Kidney (tissue), 14 donors: ENCODE measurements around the gene F2RL2. TPM values are rescaled to one million over a fixed set of nuclear protein-coding genes. Genes with fewer than 3 reads are reported as not detected.

Source experiments
- DNase-seq, 5 donors: peaks; one replicate each; pipeline ENCODE4 v3.0.0-alpha.2; 2013 to 2020
- FAIRE-seq: peaks from 2 replicates; lab custom pipeline; 2012; peaks lifted over from hg19 to GRCh38; lab: Jason Lieb, UNC
- H3K27ac ChIP-seq, 2 donors: one replicate each; pipeline ENCODE4 v1.7.0; 2013; ENCODE audit warnings: low read depth in 2 of 2, low read length in 2 of 2, inconsistent platforms in 1 of 2
- H3K27me3 ChIP-seq: one replicate; pipeline ENCODE4 v1.7.1; 2013; ENCODE audit warnings: low read length, inconsistent platforms; ENCODE audit not compliant: control insufficient read depth, insufficient read depth
- H3K36me3 ChIP-seq, 3 donors: one replicate each; pipeline versions ENCODE4 v1.7.0 to v1.7.1; 2013; ENCODE audit warnings: low read length in 3 of 3, control low read depth in 1 of 3, inconsistent platforms in 1 of 3; ENCODE audit not compliant: insufficient read depth in 3 of 3, control insufficient read depth in 2 of 3
- H3K4me1 ChIP-seq, 3 donors: one replicate each; pipeline versions ENCODE4 v1.7.0 to v1.7.1; 2013; ENCODE audit warnings: low read length in 3 of 3, inconsistent platforms in 1 of 3, low read depth in 1 of 3; ENCODE audit not compliant: control insufficient read depth in 2 of 3, insufficient read depth in 2 of 3
- H3K4me3 ChIP-seq, 3 donors: one replicate each; pipeline versions ENCODE4 v1.7.0 to v1.8.1; 2013; ENCODE audit warnings: low read length in 3 of 3, control low read depth in 1 of 3, inconsistent platforms in 1 of 3
- H3K9ac ChIP-seq, 3 donors: one replicate each; pipeline versions ENCODE4 v1.7.0 to v1.7.1; 2013; ENCODE audit warnings: low read length in 3 of 3, control low read depth in 1 of 3, inconsistent platforms in 1 of 3
- H3K9me3 ChIP-seq, 3 donors: one replicate each; pipeline versions ENCODE4 v1.7.0 to v1.7.1; 2013; ENCODE audit warnings: low read length in 3 of 3, control low read depth in 1 of 3, inconsistent platforms in 1 of 3; ENCODE audit not compliant: control insufficient read depth in 2 of 3, insufficient read depth in 1 of 3
- CTCF ChIP-seq: IDR thresholded peaks from 3 replicates; pipeline ENCODE4 v1.5.1; 2012; ENCODE audit warnings: mild to moderate bottlenecking, moderate library complexity, borderline replicate concordance; ENCODE audit not compliant: insufficient read depth; ENCODE audit errors: extremely low read depth
- intact Hi-C: fragments of 100-400 bp; cut with DNase I; formaldehyde crosslinking; loops from one replicate; pipeline ENCODE4 v1.11.1; 2022
- polyA plus RNA-seq: library from polyadenylated mRNA; stranded (reverse); fragments of 350-450 nt; fragmentation: Illumina TruSeq; extraction: RNeasy Lipid Tissue Mini Kit (QIAGEN cat#74804); gene quantifications from one replicate; pipeline ENCODE4 v1.2.3, GENCODE V29; 2014; ENCODE audit warnings: low read depth, low replicate concordance; ENCODE audit not compliant: insufficient read depth
- total RNA-seq: library from RNA; stranded (reverse); fragmentation: NEBNext Ultra II Directional; extraction: Animal tissue kit (Norgen Biotek cat#: 25700); gene quantifications from one replicate; pipeline ENCODE4 v1.2.1, GENCODE V29; 2021
- donor health status: control.
- donor health status: control.
- donor health status: control.
- donor health status: control.
- donor health status: control.
- donor health status: DM: yes; HTN: yes; CAD: no.
- donor health status: Normal renal cell carcinoma (clear cell type).

F2RL2 gene
- total and polyA plus RNA-seq, 2 donors from 2014 or later = 0.32 to 0.44 TPM

GRCh38 chr5:76583163-76584047 is 39.8 kb downstream of the F2RL2 start:
- FAIRE-seq = peak; percentile 98
- Histone ChIP-seq H3K9me3 (no peaks in the 10 kb centered on the region), H3K27ac (no peak overlapping the region), H3K4me1 (peaks cover 0 to 17% (median 10%) of the 10 kb centered on the region in 3 donors), H3K9ac (no peak overlapping the region), H3K4me3 (no peak overlapping the region), H3K36me3 (no peaks in the 10 kb centered on the region), H3K27me3 (no peaks in the 10 kb centered on the region)
- TF ChIP-seq CTCF = peak; percentile 18
- no peak for DNase-seq
- intact Hi-C loops = no loop called here

- Histone ChIP-seq H3K4me1 (peaks cover 0 to 17% (median 10%) of the 10 kb centered on the region in 3 donors), H3K27ac (peak overlapping the region in 1 of 2 donors; percentile 37), H3K9me3 (no peaks in the 10 kb centered on the region), H3K36me3 (no peaks in the 10 kb centered on the region), H3K27me3 (no peaks in the 10 kb centered on the region), H3K9ac (no peak overlapping the region), H3K4me3 (no peak overlapping the region)
- FAIRE-seq (no peak), DNase-seq (no peak)
- intact Hi-C loops = no loop called here
- no peak for TF ChIP-seq CTCF
Measured at GRCh38 chr5:76582230-76583162, 40.7 kb downstream of the F2RL2 start.

- Histone ChIP-seq H3K27me3 (no peaks in the 10 kb centered on the region), H3K9me3 (no peaks in the 10 kb centered on the region), H3K36me3 (no peaks in the 10 kb centered on the region), H3K27ac (peak overlapping the region in 1 of 2 donors; percentile 48), H3K9ac (no peak overlapping the region), H3K4me3 (peak overlapping the region in 1 of 3 donors; percentile 48), H3K4me1 (peaks cover 0 to 17% (median 10%) of the 10 kb centered on the region in 3 donors)
- FAIRE-seq (no peak), DNase-seq (no peak)
- TF ChIP-seq CTCF = no peak
- intact Hi-C loops = no loop called here
Measured at GRCh38 chr5:76580981-76581380, 42.2 kb downstream of the F2RL2 start.
